ENCODE data around the gene CFAP58.

The CFAP58 gene

GRCh38 chr10:104327745-104328645 is 25.6 kb upstream of the CFAP58 start:
- no peak overlapping the region for H3K27ac ChIP-seq
- TF ChIP-seq ZFX (IDR thresholded peaks at IDR 0.05; ENCODE audit: borderline replicate concordance) (no peak), CTCF (IDR thresholded peaks at IDR 0.05) (no peak)

GRCh38 chr10:104328646-104328895 is 25.1 kb upstream of the CFAP58 start:
- no peak overlapping the region for H3K27ac ChIP-seq
- no peak for TF ChIP-seq CTCF (IDR thresholded peaks at IDR 0.05)
- no peak for TF ChIP-seq ZFX (IDR thresholded peaks at IDR 0.05; ENCODE audit: borderline replicate concordance)

- no peak for TF ChIP-seq ZFX (IDR thresholded peaks at IDR 0.05; ENCODE audit: borderline replicate concordance)
- TF ChIP-seq CTCF (IDR thresholded peaks at IDR 0.05): no peak
- H3K27ac ChIP-seq: no peak overlapping the region
Measured at GRCh38 chr10:104328896-104329710, 24.5 kb upstream of the CFAP58 start.

- no peak overlapping the region for H3K27ac ChIP-seq
- TF ChIP-seq ZFX (IDR thresholded peaks at IDR 0.05; ENCODE audit: borderline replicate concordance): no peak
- no peak for TF ChIP-seq CTCF (IDR thresholded peaks at IDR 0.05)
Measured at GRCh38 chr10:104329735-104330134, 23.9 kb upstream of the CFAP58 start.

- no peak overlapping the region for H3K27ac ChIP-seq
- TF ChIP-seq ZFX (IDR thresholded peaks at IDR 0.05; ENCODE audit: borderline replicate concordance) (no peak), CTCF (IDR thresholded peaks at IDR 0.05) (no peak)
Measured at GRCh38 chr10:104330168-104331110, 23.2 kb upstream of the CFAP58 start.

GRCh38 chr10:104331208-104331838 is 22.3 kb upstream of the CFAP58 start:
- no peak overlapping the region for H3K27ac ChIP-seq
- TF ChIP-seq CTCF (IDR thresholded peaks at IDR 0.05) (no peak), ZFX (IDR thresholded peaks at IDR 0.05; ENCODE audit: borderline replicate concordance) (no peak)
